Hematopoietic multipotent progenitor cell treated with erythropoietin and hydrocortisone succinate and interleukin-3 and kit ligand, for 8 days (in vitro differentiated cells): Measurements from ENCODE around the gene LARP1.
"Not testable (repeated sequence)": the region's sequence is repeated elsewhere in the genome, so short reads cannot be mapped to it uniquely, and the experiment has no call there.

ENCODE experiments used
- DNase-seq: peaks from one replicate; pipeline ENCODE4 v3.0.0-alpha.2; 2015

The LARP1 gene

GRCh38 chr5:154795235-154795596, 40.0 kb downstream of the LARP1 start:
- no peak for DNase-seq

GRCh38 chr5:154797762-154798161, 42.6 kb downstream of the LARP1 start:
- DNase-seq: no peak

DNA sequence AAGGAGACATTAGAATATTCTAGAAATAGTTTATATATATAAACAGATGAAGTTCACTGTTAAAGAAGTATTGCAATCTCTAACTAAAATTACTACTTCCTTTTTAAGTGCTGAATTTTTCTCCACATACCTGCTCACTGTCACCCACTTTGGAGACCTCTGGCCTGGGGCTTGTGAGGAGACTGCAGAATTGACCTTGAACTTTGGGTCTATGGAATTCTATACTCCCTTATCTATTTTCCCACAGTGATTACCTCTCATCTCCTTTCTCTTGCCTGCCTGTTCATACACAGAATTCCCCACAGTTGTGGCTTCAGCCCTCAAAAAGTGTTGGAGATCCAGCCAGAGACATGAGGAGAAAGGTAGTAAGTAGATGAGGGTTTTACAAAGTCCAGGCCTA, 45.4 kb downstream of the LARP1 start:
- DNase-seq: no peak

DNA sequence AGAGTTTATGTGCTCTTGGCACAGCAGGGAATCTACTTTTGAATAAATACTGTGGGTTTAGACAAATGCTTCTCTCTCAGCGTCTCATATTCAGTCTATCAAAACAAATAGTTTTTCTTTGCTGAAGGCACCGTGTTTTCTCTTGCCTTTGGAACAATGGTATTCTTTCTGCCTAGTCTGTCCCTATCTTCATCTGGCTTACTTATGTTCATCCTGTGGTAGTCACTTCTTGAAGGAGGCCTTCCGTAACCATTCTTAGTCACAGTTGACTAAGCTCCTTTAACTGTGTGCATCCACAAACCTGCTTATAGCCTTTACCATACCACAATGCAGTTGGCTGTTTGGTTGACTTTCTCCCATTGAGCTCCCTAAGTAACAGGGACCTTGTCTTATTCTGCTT, 45.9 kb downstream of the LARP1 start:
- DNase-seq: no peak

- DNase-seq: no peak
Measured at GRCh38 chr5:154802050-154802449, 46.9 kb downstream of the LARP1 start.

- no peak for DNase-seq
Measured at GRCh38 chr5:154806176-154806575, 51.0 kb downstream of the LARP1 start.

GRCh38 chr5:154811239-154811638, 56.1 kb downstream of the LARP1 start:
- DNase-seq: no peak

GRCh38 chr5:154811653-154812465, 56.7 kb downstream of the LARP1 start:
- DNase-seq: peak; percentile 86

DNA sequence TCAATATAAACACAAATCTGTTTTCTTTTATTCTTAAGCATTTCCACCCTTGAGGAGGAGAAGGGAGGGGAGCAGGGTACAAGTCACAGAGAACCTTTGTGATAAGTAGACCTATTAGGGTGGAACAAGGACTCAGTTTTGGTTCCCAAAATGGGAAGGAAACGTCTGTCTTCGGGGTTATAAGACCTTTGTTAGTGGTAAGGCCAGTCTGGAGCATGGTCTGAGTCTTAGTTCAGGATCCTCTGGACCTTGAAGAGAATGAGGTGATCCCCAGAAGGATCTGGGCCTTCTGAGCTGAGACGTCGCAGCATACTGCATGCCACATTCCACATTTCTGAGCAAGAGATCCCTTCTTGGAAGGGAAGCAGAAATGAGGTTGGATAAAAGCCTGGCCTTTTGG, 58.0 kb downstream of the LARP1 start:
- DNase-seq: no peak

DNA sequence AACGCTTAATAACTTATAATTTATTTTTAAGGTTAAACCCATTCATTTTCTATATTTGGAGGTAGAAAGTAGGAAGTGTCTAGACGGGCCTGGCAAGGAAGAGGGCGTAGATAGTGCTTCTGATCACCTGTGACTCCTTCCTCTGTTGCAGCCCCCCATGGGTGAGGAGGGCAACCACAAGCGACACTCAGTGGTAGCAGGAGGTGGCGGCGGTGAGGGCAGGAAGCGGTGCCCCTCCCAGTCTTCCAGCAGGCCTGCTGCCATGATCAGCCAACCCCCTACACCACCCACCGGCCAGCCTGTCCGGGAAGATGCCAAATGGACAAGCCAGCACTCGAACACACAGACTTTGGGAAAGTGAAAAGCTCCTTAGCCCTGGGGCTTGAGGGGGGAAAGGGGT, 58.6 kb downstream of the LARP1 start:
- DNase-seq: no peak

- DNase-seq: no peak
Measured at GRCh38 chr5:154815025-154815424, 59.8 kb downstream of the LARP1 start.

DNA sequence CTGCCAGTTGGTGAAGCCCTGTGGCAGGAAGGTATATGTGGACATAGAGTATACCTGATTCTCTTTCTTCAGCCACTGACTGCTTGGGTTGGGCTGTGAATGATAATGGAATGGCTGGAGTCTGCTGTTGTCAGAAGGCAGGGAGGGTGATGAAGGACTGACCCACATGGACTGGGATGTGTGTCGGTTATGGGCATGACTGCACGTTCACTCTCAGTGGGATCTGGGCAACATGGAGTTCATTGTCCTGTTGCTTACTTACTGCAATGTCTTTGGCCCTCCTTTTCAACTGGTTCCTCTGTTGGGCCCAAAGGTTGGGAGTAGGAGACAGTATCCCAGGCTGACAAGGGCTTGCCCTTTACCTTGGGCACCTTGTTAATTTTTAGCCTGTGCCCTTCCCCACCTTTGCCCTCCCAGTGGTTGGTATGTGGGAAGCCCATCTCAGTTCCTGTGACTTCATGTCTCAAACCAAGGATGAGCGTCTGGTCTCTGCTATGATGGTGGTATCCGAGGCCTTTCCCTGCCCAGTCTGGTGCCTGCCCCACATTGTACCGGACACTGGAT, 60.6 kb downstream of the LARP1 start:
- DNase-seq: no peak

DNA sequence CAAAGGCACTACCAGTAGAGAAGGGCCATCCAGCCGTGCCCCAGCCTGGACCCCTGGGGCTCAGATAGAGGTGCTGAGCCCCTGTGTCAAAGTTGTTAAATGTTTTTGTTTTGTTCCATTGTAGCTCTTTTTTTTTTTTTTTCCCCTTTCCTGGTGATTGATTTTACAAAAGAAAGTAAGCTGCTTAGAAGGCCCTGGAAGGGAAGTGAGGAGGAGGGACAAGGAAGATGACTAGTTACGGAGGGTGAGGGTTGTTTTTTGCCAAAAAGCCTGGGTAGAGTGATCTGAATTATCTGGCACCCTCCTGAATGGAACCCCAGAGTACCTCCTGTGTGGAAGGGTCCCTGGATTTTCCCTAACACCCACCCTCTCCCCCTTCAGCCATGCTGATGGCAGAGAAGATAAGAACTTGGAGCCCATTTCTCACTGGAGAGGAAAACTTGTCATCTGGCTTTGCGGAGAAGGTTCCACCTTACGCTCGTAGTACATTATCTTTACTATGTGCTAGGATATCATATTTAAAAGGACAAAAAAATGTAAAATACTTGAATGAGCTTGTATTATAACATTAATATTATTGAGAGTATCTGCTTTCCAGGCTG, 61.8 kb downstream of the LARP1 start:
- no peak for DNase-seq

- no peak for DNase-seq
Measured at GRCh38 chr5:154817815-154818214, 62.6 kb downstream of the LARP1 start.

DNA sequence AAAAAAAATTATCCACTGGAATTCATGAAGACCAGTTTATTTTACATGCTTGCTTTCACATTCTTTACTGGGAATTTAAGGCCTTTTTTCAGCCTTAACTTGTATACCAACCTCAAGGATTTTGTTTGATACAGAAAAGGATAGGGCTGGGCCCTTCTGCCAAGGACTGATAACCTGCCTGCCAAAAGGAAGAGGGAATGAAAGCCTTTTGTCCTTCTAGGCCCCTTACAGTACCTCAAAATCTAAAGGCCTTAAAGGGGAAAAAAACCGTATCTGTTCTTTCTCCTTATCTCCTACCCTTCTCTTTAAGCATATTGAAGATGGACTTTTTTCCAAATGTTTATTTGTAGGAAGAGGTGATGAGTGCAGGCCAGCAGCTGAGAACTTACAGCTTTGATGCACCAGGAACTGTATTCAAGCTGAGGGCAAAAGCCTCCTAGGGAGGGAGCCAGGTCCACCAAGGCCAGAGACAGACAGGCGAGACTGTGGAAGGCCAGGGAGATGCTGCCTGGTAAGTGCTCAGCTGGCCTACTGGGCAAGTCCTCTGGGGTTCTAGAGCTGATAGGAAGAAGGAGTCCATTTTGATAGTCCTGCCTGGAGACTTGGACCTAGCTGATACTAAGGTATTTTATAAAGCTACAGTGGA, 63.4 kb downstream of the LARP1 start:
- DNase-seq: peak; percentile 93

- DNase-seq: no peak
Measured at GRCh38 chr5:154819546-154819945, 64.4 kb downstream of the LARP1 start.

- no peak for DNase-seq
Measured at GRCh38 chr5:154820383-154820782, 65.2 kb downstream of the LARP1 start.

DNA sequence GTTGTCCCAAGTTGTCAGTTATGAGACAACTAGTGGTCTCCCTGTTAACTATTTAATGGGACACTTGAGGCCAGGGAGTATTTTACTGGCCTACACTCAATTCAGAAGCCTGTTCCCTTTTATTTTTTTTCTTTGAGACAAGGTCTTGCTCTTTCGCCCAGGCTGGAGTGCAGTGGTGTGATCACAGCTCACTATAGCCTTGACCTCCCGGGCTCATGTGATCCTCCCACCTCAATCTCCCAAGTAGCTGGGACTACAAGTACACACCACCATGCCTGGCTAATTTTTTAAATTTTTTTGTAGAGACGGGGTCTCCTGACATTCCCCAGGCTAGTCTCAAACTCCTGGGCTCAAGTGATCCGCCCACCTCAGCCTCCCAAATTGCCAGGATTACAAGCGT, 67.7 kb downstream of the LARP1 start:
- DNase-seq: not testable (repeated sequence)

GRCh38 chr5:154823605-154824004, 68.4 kb downstream of the LARP1 start:
- no peak for DNase-seq

GRCh38 chr5:154824070-154824469, 68.9 kb downstream of the LARP1 start:
- DNase-seq: no peak

- DNase-seq: peak; percentile 19
Measured at GRCh38 chr5:154829181-154829588, 74.0 kb downstream of the LARP1 start.

GRCh38 chr5:154829589-154830218, 74.5 kb downstream of the LARP1 start:
- DNase-seq: peak; percentile 17

GRCh38 chr5:154830219-154830595, 75.0 kb downstream of the LARP1 start:
- no peak for DNase-seq
